ENCODE results near the gene PRUNE1.

The PRUNE1 gene

GRCh38 chr1:151010346-151010726 is 2.1 kb downstream of the PRUNE1 start:
- H3K4me2 ChIP-seq (ENCODE audit: low read length) = no peak overlapping the region
- peaks cover 41% of the 10 kb centered on the region for H3K4me1 ChIP-seq (ENCODE audit: control insufficient read depth, insufficient read depth, low read length)
- no peak overlapping the region for H3K9ac ChIP-seq (ENCODE audit: low read depth, low read length)
- no peak overlapping the region for H3K4me3 ChIP-seq (ENCODE audit: low read length)
- H3K9me3 ChIP-seq (replicated peaks; ENCODE audit: low read length) = no peaks in the 10 kb centered on the region
- no peaks in the 10 kb centered on the region for H3K36me3 ChIP-seq (ENCODE audit: insufficient read depth, low read length)
- no peaks in the 10 kb centered on the region for H3K27me3 ChIP-seq (ENCODE audit: control insufficient read depth, insufficient read depth, low read length)

- H3K4me3 ChIP-seq (ENCODE audit: low read length) = no peak overlapping the region
- no peaks in the 10 kb centered on the region for H3K9me3 ChIP-seq (replicated peaks; ENCODE audit: low read length)
Measured at GRCh38 chr1:151011154-151011850, 3.1 kb downstream of the PRUNE1 start.

GRCh38 chr1:151012684-151013471 is 4.6 kb downstream of the PRUNE1 start:
- no peaks in the 10 kb centered on the region for H3K27me3 ChIP-seq (ENCODE audit: control insufficient read depth, insufficient read depth, low read length)
- no peak overlapping the region for H3K4me3 ChIP-seq (ENCODE audit: low read length)
- H3K9me3 ChIP-seq (replicated peaks; ENCODE audit: low read length) = no peaks in the 10 kb centered on the region
- no peak overlapping the region for H3K4me2 ChIP-seq (ENCODE audit: low read length)
- no peaks in the 10 kb centered on the region for H3K36me3 ChIP-seq (ENCODE audit: insufficient read depth, low read length)
- peaks cover 19% of the 10 kb centered on the region for H3K4me1 ChIP-seq (ENCODE audit: control insufficient read depth, insufficient read depth, low read length)
- H3K9ac ChIP-seq (ENCODE audit: low read depth, low read length) = no peak overlapping the region

More at GRCh38 chr1:151011154-151011850, 3.1 kb downstream of the PRUNE1 start:
- H3K36me3 ChIP-seq (ENCODE audit: insufficient read depth, low read length) = no peaks in the 10 kb centered on the region
- H3K27me3 ChIP-seq (ENCODE audit: control insufficient read depth, insufficient read depth, low read length) = no peaks in the 10 kb centered on the region
- H3K4me1 ChIP-seq (ENCODE audit: control insufficient read depth, insufficient read depth, low read length) = peaks cover 31% of the 10 kb centered on the region
- H3K4me2 ChIP-seq (ENCODE audit: low read length) = no peak overlapping the region
- H3K9ac ChIP-seq (ENCODE audit: low read depth, low read length) = no peak overlapping the region

- Histone ChIP-seq H3K4me3 (ENCODE audit: low read length) (no peak overlapping the region), H3K9ac (ENCODE audit: low read depth, low read length) (no peak overlapping the region), H3K4me1 (ENCODE audit: control insufficient read depth, insufficient read depth, low read length) (peaks cover 17% of the 10 kb centered on the region), H3K9me3 (replicated peaks; ENCODE audit: low read length) (no peaks in the 10 kb centered on the region), H3K4me2 (ENCODE audit: low read length) (no peak overlapping the region), H3K27me3 (ENCODE audit: control insufficient read depth, insufficient read depth, low read length) (no peaks in the 10 kb centered on the region), H3K36me3 (ENCODE audit: insufficient read depth, low read length) (no peaks in the 10 kb centered on the region)
Measured at GRCh38 chr1:151013518-151013917, 5.3 kb downstream of the PRUNE1 start.

- Histone ChIP-seq H3K36me3 (ENCODE audit: insufficient read depth, low read length) (peaks cover 10% of the 10 kb centered on the region), H3K4me2 (ENCODE audit: low read length) (no peak overlapping the region), H3K9me3 (replicated peaks; ENCODE audit: low read length) (no peaks in the 10 kb centered on the region), H3K27me3 (ENCODE audit: control insufficient read depth, insufficient read depth, low read length) (no peaks in the 10 kb centered on the region), H3K9ac (ENCODE audit: low read depth, low read length) (no peak overlapping the region), H3K4me3 (ENCODE audit: low read length) (no peak overlapping the region), H3K4me1 (ENCODE audit: control insufficient read depth, insufficient read depth, low read length) (peaks cover 6% of the 10 kb centered on the region)
Measured at GRCh38 chr1:151024540-151025146, 16.4 kb downstream of the PRUNE1 start.

GRCh38 chr1:151026460-151026859 is 18.2 kb downstream of the PRUNE1 start:
- Histone ChIP-seq H3K9ac (ENCODE audit: low read depth, low read length) (no peak overlapping the region), H3K4me2 (ENCODE audit: low read length) (no peak overlapping the region), H3K9me3 (replicated peaks; ENCODE audit: low read length) (no peaks in the 10 kb centered on the region), H3K4me1 (ENCODE audit: control insufficient read depth, insufficient read depth, low read length) (peaks cover 6% of the 10 kb centered on the region), H3K36me3 (ENCODE audit: insufficient read depth, low read length) (peaks cover 14% of the 10 kb centered on the region), H3K27me3 (ENCODE audit: control insufficient read depth, insufficient read depth, low read length) (no peaks in the 10 kb centered on the region), H3K4me3 (ENCODE audit: low read length) (no peak overlapping the region)

DNA sequence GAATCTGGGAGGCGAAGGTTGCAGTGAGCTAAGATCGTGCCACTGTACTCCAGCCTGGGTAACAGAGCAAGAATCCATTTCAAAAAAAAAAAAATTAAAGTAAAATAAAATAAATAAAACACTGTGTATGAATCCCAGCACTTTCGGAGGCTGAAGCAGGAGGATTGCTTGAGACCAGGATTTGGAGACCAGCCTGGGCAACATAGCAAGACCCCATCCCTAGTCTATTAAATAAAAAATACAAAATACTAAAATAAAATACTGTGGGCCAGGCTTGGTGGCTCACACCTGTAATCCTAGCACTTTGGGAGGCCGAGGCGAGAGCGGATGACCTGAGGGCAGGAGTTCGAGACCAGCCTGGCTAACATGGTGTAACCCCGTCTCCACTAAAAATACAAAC is 23.9 kb downstream of the PRUNE1 start:
- Histone ChIP-seq H3K36me3 (ENCODE audit: insufficient read depth, low read length) (peaks cover 28% of the 10 kb centered on the region), H3K9ac (ENCODE audit: low read depth, low read length) (no peak overlapping the region), H3K27me3 (ENCODE audit: control insufficient read depth, insufficient read depth, low read length) (no peaks in the 10 kb centered on the region), H3K4me2 (ENCODE audit: low read length) (no peak overlapping the region), H3K9me3 (replicated peaks; ENCODE audit: low read length) (no peaks in the 10 kb centered on the region), H3K4me3 (ENCODE audit: low read length) (no peak overlapping the region), H3K4me1 (ENCODE audit: control insufficient read depth, insufficient read depth, low read length) (no peaks in the 10 kb centered on the region)

- Histone ChIP-seq H3K9ac (ENCODE audit: low read depth, low read length) (no peak overlapping the region), H3K9me3 (replicated peaks; ENCODE audit: low read length) (no peaks in the 10 kb centered on the region), H3K4me2 (ENCODE audit: low read length) (no peak overlapping the region), H3K36me3 (ENCODE audit: insufficient read depth, low read length) (peaks cover 21% of the 10 kb centered on the region), H3K4me1 (ENCODE audit: control insufficient read depth, insufficient read depth, low read length) (no peaks in the 10 kb centered on the region), H3K27me3 (ENCODE audit: control insufficient read depth, insufficient read depth, low read length) (no peaks in the 10 kb centered on the region), H3K4me3 (ENCODE audit: low read length) (no peak overlapping the region)
Measured at GRCh38 chr1:151035167-151035566, 26.9 kb downstream of the PRUNE1 start.

DNA sequence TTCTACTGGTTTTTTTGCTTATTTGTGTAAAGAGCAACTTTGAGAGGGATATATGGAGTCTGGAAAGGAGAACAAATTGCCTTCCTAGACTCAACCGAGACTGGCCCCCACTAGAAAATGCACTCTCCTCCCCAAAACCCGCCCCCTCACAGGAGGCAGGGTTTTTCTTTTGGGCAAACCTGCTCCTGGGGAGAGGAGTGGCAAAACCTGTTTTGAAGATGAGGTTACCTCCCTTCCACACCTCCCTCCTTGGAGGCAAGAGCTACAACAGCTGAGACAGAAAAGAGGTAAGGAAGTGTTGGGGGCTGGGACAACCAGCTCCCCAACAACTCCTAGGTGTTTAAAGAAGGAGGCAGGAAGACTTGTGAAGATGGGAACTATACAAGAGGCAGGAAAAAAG is 28.1 kb downstream of the PRUNE1 start, which contains the start of gene BNIPL:
TSS of gene BNIPL (plus strand) at position 231 of the 400 bp plus-strand sequence. CDS start at position 371, 140 bp downstream.
- Histone ChIP-seq H3K4me3 (ENCODE audit: low read length) (no peak within 1 kb of the TSS), H3K4me2 (ENCODE audit: low read length) (no peak within 1 kb of the TSS), H3K27me3 (ENCODE audit: control insufficient read depth, insufficient read depth, low read length) (no peaks in the 10 kb centered on the region), H3K36me3 (ENCODE audit: insufficient read depth, low read length) (peaks cover 16% of the 10 kb centered on the region), H3K4me1 (ENCODE audit: control insufficient read depth, insufficient read depth, low read length) (no peaks in the 10 kb centered on the region), H3K9me3 (replicated peaks; ENCODE audit: low read length) (no peaks in the 10 kb centered on the region), H3K9ac (ENCODE audit: low read depth, low read length) (no peak within 1 kb of the TSS)

DNA sequence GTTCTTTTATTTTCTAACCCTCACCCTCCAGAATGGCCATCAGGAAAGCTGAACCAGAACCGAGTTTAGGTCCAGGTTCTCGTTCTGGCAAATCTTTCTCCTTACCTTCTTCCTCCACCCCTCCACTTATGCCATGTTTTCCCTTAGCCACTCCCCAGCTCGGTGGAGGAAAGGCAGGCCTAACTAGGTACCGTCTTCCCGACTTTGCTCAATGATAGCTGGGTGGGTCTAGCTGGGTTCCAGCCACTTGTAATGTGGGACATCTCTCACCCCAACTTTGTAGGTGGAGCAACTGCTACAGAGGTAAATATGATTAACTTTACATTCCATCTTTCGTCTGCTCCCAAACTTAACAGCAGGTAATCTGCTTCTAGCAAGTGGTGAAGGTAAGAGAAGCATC is 28.8 kb downstream of the PRUNE1 start:
- H3K4me1 ChIP-seq (ENCODE audit: control insufficient read depth, insufficient read depth, low read length) = no peaks in the 10 kb centered on the region
- H3K9me3 ChIP-seq (replicated peaks; ENCODE audit: low read length) = no peaks in the 10 kb centered on the region
- H3K36me3 ChIP-seq (ENCODE audit: insufficient read depth, low read length) = peaks cover 16% of the 10 kb centered on the region
- no peak overlapping the region for H3K4me2 ChIP-seq (ENCODE audit: low read length)
- H3K4me3 ChIP-seq (ENCODE audit: low read length) = no peak overlapping the region
- H3K27me3 ChIP-seq (ENCODE audit: control insufficient read depth, insufficient read depth, low read length) = no peaks in the 10 kb centered on the region
- no peak overlapping the region for H3K9ac ChIP-seq (ENCODE audit: low read depth, low read length)

DNA sequence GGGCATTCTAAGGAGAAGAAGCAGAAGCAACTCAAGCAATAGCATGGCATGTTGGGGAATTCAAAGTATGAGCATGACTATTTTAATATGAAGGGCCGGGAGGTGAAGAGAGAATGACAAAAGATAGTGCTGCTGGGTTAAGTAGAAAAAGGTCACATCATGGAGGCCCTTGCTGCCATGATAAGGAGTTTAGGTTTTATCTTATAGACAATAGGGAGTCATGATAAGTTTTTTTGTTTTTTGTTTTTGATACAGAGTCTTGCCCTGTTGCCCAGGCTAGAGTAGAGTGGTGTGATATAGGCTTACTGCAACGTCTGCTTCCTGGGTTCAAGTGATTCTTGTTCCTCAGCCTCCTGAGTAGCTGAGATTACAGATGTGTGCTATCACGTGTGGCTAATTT is 31.3 kb downstream of the PRUNE1 start:
- H3K36me3 ChIP-seq (ENCODE audit: insufficient read depth, low read length) = peaks cover 7% of the 10 kb centered on the region
- no peak overlapping the region for H3K4me3 ChIP-seq (ENCODE audit: low read length)
- H3K4me1 ChIP-seq (ENCODE audit: control insufficient read depth, insufficient read depth, low read length) = no peaks in the 10 kb centered on the region
- no peak overlapping the region for H3K4me2 ChIP-seq (ENCODE audit: low read length)
- no peaks in the 10 kb centered on the region for H3K9me3 ChIP-seq (replicated peaks; ENCODE audit: low read length)
- H3K9ac ChIP-seq (ENCODE audit: low read depth, low read length) = no peak overlapping the region
- H3K27me3 ChIP-seq (ENCODE audit: control insufficient read depth, insufficient read depth, low read length) = no peaks in the 10 kb centered on the region
